ENCODE results near the gene CACNA1H. TPM values are rescaled to one million over a fixed set of nuclear protein-coding genes. Genes with fewer than 3 reads are reported as not detected.
A peak's percentile ranks its signal among the peaks of the same experiment; 100 is the strongest.

CACNA1H gene
- total and polyA plus RNA-seq, 2 of the 8 experiments (the other 6 are each of a cell fraction or from before 2014, with no cell fraction given): 14.0 to 28.7 TPM

DNA sequence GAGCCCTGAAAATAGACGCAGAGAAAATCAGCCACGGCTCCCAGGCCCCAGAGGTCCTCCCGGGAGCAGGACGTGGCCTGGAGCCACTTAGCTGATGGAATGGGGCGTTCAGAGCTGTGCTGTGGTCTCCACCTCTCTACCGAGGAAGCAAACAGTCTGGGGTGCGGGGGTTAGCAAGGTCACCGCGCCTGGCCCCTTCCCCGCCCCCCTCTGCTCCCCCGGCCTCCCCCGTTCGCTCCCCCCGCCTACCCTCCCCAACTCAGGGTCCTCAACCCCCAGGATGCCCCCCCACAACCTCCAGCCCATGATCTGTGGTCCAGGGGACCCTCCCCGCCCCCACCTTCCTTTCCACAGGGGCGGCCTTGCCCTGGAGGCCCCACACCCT is 36.2 kb upstream of the CACNA1H start:
- H4K91ac ChIP-seq (replicated peaks; ENCODE audit: insufficient read length, low read length): no peak overlapping the region
- H3K4me1 ChIP-seq (replicated peaks in 1 of 4; ENCODE audit: control insufficient read depth in 3 of 4, insufficient read depth in 4 of 4, low read length in 3 of 4): peaks cover 0 to 3% (median 0%) of the 10 kb centered on the region in 4 experiments; a peak in 2 of 7 replicates
- POLR2A ChIA-PET (ENCODE audit: partially characterized antibody): no interaction called here
- FAIRE-seq: no peak
- H3K4me3 ChIP-seq (ENCODE audit: extremely low read depth in 1 of 4, insufficient read depth in 2 of 4, low read depth in 3 of 4, low read length in 4 of 4): no peak overlapping the region
- H3K4me2 ChIP-seq (ENCODE audit: insufficient read depth in 1 of 2, low read depth in 2 of 2, low read length in 2 of 2): no peak overlapping the region
- CTCF ChIA-PET (ENCODE audit: partially characterized antibody): interaction anchor here (0.9 kb wide), 1 partner anchor 58 kb away, joined by 3 read pairs; no protein-coding TSS in a partner anchor
- peaks cover 0 to 4% of the 10 kb centered on the region in 2 experiments for H4K20me1 ChIP-seq (replicated peaks in 1 of 2; ENCODE audit: control insufficient read depth in 1 of 2, insufficient read depth in 2 of 2, low read length in 2 of 2)
- H3K9ac ChIP-seq (replicated peaks in 1 of 4; ENCODE audit: extremely low read depth in 1 of 4, low read depth in 3 of 4, low read length in 3 of 4): no peak overlapping the region
- no peak overlapping the region for H2AK5ac ChIP-seq (ENCODE audit: low read depth, low read length)
- no peak overlapping the region for H4K5ac ChIP-seq (ENCODE audit: insufficient read length, low read depth, low read length)
- H4K8ac ChIP-seq (ENCODE audit: extremely low read depth, insufficient read depth, low read length): 0 out of 2 replicates have a peak overlapping the region, but pooled peaks have one; percentile 25
- no peak overlapping the region for H2BK5ac ChIP-seq (ENCODE audit: low read depth, low read length)
- H3K36me3 ChIP-seq (ENCODE audit: control insufficient read depth in 2 of 4, insufficient read depth in 4 of 4, low read length in 3 of 4): no peaks in the 10 kb centered on the region
- no peaks in the 10 kb centered on the region for H3K9me3 ChIP-seq (ENCODE audit: insufficient read depth in 2 of 2, low read depth in 1 of 2, low read length in 1 of 2)
- no peak overlapping the region for H3K18ac ChIP-seq (ENCODE audit: extremely low read depth, low read length)
- H2AFZ ChIP-seq (ENCODE audit: low read length): no peak overlapping the region
- H2BK120ac ChIP-seq (replicated peaks; ENCODE audit: low read depth, low read length): no peak overlapping the region
- H3K27me3 ChIP-seq (replicated peaks in 1 of 4; ENCODE audit: control insufficient read depth in 3 of 4, extremely low read depth in 1 of 4, insufficient read depth in 3 of 4, low read length in 3 of 4): peaks cover 0 to 4% (median 0%) of the 10 kb centered on the region in 4 experiments; a peak in 3 of 7 replicates
- H3K56ac ChIP-seq (replicated peaks; ENCODE audit: insufficient read length, low read depth, low read length): no peak overlapping the region
- H3K23ac ChIP-seq (ENCODE audit: insufficient read length): no peak overlapping the region
- H2BK20ac ChIP-seq (ENCODE audit: low read length): no peak overlapping the region
- DNase-seq (ENCODE audit: low read depth in 1 of 2, low spot score in 2 of 2): no peak
- 88% methylated on average over 4 of the region's 16 CpGs; no CpG with 5 or more reads in 1 of the 2 experiments for WGBS, 2 experiments (ENCODE audit: extremely low coverage in 1 of 2, insufficient coverage in 1 of 2, insufficient read length in 1 of 2, insufficient replicate concordance in 2 of 2, low coverage in 1 of 2, low lambda C conversion rate in 2 of 2, missing lambda C conversion rate in 1 of 2)
- no peaks in the 10 kb centered on the region; the same call in 1 of the 2 replicates for H3K23me2 ChIP-seq (ENCODE audit: low read depth, low read length)
- H3K4ac ChIP-seq (replicated peaks; ENCODE audit: insufficient read length, low read depth, low read length): no peak overlapping the region
- H2BK12ac ChIP-seq (ENCODE audit: low read depth, low read length): no peak overlapping the region
- H3K14ac ChIP-seq (ENCODE audit: insufficient read length): no peak overlapping the region
- H2BK15ac ChIP-seq (ENCODE audit: low read length): no peak overlapping the region
- H3K27ac ChIP-seq (ENCODE audit: low read depth, low read length): no peak overlapping the region
- no peaks in the 10 kb centered on the region for H3K79me1 ChIP-seq (ENCODE audit: low read depth, low read length)
- H3K79me2 ChIP-seq (ENCODE audit: control insufficient read depth in 1 of 2, insufficient read depth in 2 of 2, low read length in 2 of 2): no peaks in the 10 kb centered on the region
- TF ChIP-seq SIRT6 (IDR thresholded peaks at IDR 0.05; ENCODE audit: low read length) (no peak), SIX5 (IDR thresholded peaks at IDR 0.05; ENCODE audit: low read depth, low read length) (no peak), POU5F1 (IDR thresholded peaks at IDR 0.05; ENCODE audit: low read depth, low read length) (no peak), JUN (IDR thresholded peaks at IDR 0.05; ENCODE audit: low read depth, low read length) (no peak), TAF1 (IDR thresholded peaks at IDR 0.05; ENCODE audit: low read depth, low read length) (no peak), MAFK (IDR thresholded peaks at IDR 0.05; ENCODE audit: low read depth, low read length) (no peak), MAX (IDR thresholded peaks at IDR 0.05) (no peak), CBX5 (IDR thresholded peaks at IDR 0.05; ENCODE audit: low read depth, low read length) (no peak), BCL11A (IDR thresholded peaks at IDR 0.05; ENCODE audit: low read depth in 2 of 2, low read length in 2 of 2) (no peak), BACH1 (IDR thresholded peaks at IDR 0.05; ENCODE audit: low read length) (no peak), CBX8 (IDR thresholded peaks at IDR 0.05; ENCODE audit: borderline replicate concordance, low read depth, low read length) (no peak), RFX5 (IDR thresholded peaks at IDR 0.05; ENCODE audit: borderline replicate concordance, low read depth, low read length) (no peak), YY1 (IDR thresholded peaks at IDR 0.05; ENCODE audit: low read depth, low read length) (no peak), FOSL1 (IDR thresholded peaks at IDR 0.05; ENCODE audit: insufficient read depth, low read depth, low read length) (no peak), EGR1 (IDR thresholded peaks at IDR 0.05; ENCODE audit: borderline replicate concordance, low read depth, low read length) (no peak), BRCA1 (IDR thresholded peaks at IDR 0.05; ENCODE audit: low read depth, low read length) (no peak)
